ENCODE data around the gene TNNI3K. TPM values are rescaled to one million over a fixed set of nuclear protein-coding genes. Genes with fewer than 3 reads are reported as not detected.

TNNI3K gene
- polyA plus RNA-seq, 1 of the 3 experiments (the other 2 are of a cell fraction), result 0.31 TPM

- Histone ChIP-seq H3F3A (replicated peaks; ENCODE audit: insufficient read depth) (no peaks in the 10 kb centered on the region), H2AFZ (ENCODE audit: low read depth) (no peak overlapping the region), H4K20me1 (ENCODE audit: insufficient read depth) (no peaks in the 10 kb centered on the region), H3K4me3 (ENCODE audit: low read depth in 2 of 2, low read length in 1 of 2) (no peak overlapping the region), H3K36me3 (replicated peaks in 1 of 2; ENCODE audit: control insufficient read depth in 1 of 2, insufficient read depth in 2 of 2, low read length in 1 of 2) (no peaks in the 10 kb centered on the region), H3K4me2 (no peak overlapping the region), H3K9ac (no peak overlapping the region), H3K79me2 (ENCODE audit: insufficient read depth) (no peaks in the 10 kb centered on the region), H3K4me1 (ENCODE audit: control insufficient read depth in 1 of 2, insufficient read depth in 2 of 2, low read depth in 1 of 2, low read length in 1 of 2) (peaks cover 0 to 12% of the 10 kb centered on the region in 2 experiments; a peak in 2 of 4 replicates), H3K9me2 (no peaks in the 10 kb centered on the region), H3K27ac (ENCODE audit: low read depth in 2 of 2, low read length in 1 of 2) (peak overlapping the region in 1 of 2 experiments; percentile 58; a peak in 1 of 4 replicates), H3K27me3 (ENCODE audit: insufficient read depth) (no peaks in the 10 kb centered on the region), H3K9me3 (no peaks in the 10 kb centered on the region)
- DNase-seq, result no peak
- CTCF ChIA-PET, result interaction anchor here (1.2 kb wide), 1 partner anchor 18 kb away, joined by 6 read pairs; no protein-coding TSS in a partner anchor
- 86% methylated on average over 2 of the region's 2 CpGs for WGBS (ENCODE audit: low lambda C conversion rate)
- TF ChIP-seq SIN3A (IDR thresholded peaks at IDR 0.05; ENCODE audit: borderline replicate concordance, low read depth, low read length), result no peak
- TF ChIP-seq, protein P1, sequence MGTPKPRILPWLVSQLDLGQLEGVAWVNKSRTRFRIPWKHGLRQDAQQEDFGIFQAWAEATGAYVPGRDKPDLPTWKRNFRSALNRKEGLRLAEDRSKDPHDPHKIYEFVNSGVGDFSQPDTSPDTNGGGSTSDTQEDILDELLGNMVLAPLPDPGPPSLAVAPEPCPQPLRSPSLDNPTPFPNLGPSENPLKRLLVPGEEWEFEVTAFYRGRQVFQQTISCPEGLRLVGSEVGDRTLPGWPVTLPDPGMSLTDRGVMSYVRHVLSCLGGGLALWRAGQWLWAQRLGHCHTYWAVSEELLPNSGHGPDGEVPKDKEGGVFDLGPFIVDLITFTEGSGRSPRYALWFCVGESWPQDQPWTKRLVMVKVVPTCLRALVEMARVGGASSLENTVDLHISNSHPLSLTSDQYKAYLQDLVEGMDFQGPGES (IDR thresholded peaks at IDR 0.05; ENCODE audit: low read depth, low read length), result no peak
- POLR2A ChIA-PET, result no interaction called here
These were observed 314.7 kb downstream of the TNNI3K start for GRCh38 chr1:74549932-74550331.

GRCh38 chr1:74570797-74571492, 335.8 kb downstream of the TNNI3K start:
- Histone ChIP-seq H4K20me1 (ENCODE audit: insufficient read depth) (no peaks in the 10 kb centered on the region), H3K27me3 (ENCODE audit: insufficient read depth) (no peaks in the 10 kb centered on the region), H3K4me3 (ENCODE audit: low read depth in 2 of 2, low read length in 1 of 2) (no peak overlapping the region), H3K4me1 (ENCODE audit: control insufficient read depth in 1 of 2, insufficient read depth in 2 of 2, low read depth in 1 of 2, low read length in 1 of 2) (peaks cover 0 to 7% of the 10 kb centered on the region in 2 experiments; a peak in 1 of 4 replicates), H3K27ac (ENCODE audit: low read depth in 2 of 2, low read length in 1 of 2) (no peak overlapping the region), H2AFZ (ENCODE audit: low read depth) (no peak overlapping the region), H3K9me2 (no peaks in the 10 kb centered on the region), H3K36me3 (replicated peaks in 1 of 2; ENCODE audit: control insufficient read depth in 1 of 2, insufficient read depth in 2 of 2, low read length in 1 of 2) (no peaks in the 10 kb centered on the region), H3F3A (replicated peaks; ENCODE audit: insufficient read depth) (no peaks in the 10 kb centered on the region), H3K4me2 (no peak overlapping the region), H3K79me2 (ENCODE audit: insufficient read depth) (no peaks in the 10 kb centered on the region), H3K9ac (no peak overlapping the region), H3K9me3 (no peaks in the 10 kb centered on the region)
- TF ChIP-seq, protein P2, sequence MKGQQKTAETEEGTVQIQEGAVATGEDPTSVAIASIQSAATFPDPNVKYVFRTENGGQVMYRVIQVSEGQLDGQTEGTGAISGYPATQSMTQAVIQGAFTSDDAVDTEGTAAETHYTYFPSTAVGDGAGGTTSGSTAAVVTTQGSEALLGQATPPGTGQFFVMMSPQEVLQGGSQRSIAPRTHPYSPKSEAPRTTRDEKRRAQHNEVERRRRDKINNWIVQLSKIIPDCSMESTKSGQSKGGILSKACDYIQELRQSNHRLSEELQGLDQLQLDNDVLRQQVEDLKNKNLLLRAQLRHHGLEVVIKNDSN (IDR thresholded peaks at IDR 0.05; ENCODE audit: borderline replicate concordance, low read depth), result no peak
- TF ChIP-seq SIN3A (IDR thresholded peaks at IDR 0.05; ENCODE audit: borderline replicate concordance, low read depth, low read length) (no peak), USF2 (IDR thresholded peaks at IDR 0.05; ENCODE audit: borderline replicate concordance, low read depth, low read length) (no peak), TCF12 (IDR thresholded peaks at IDR 0.05) (no peak), GATA2 (CRISPR knock-in tag; IDR thresholded peaks at IDR 0.05) (no peak)
- WGBS (ENCODE audit: low lambda C conversion rate), result 52% methylated on average over 14 of the region's 14 CpGs
- ChIA-PET POLR2A (no interaction called here), CTCF (no interaction called here)
- DNase-seq, result peak; percentile 17

GRCh38 chr1:74571493-74571800, 336.3 kb downstream of the TNNI3K start:
- Histone ChIP-seq H3K9me3 (no peaks in the 10 kb centered on the region), H3K9ac (no peak overlapping the region), H4K20me1 (ENCODE audit: insufficient read depth) (no peaks in the 10 kb centered on the region), H3F3A (replicated peaks; ENCODE audit: insufficient read depth) (no peaks in the 10 kb centered on the region), H2AFZ (ENCODE audit: low read depth) (no peak overlapping the region), H3K79me2 (ENCODE audit: insufficient read depth) (no peaks in the 10 kb centered on the region), H3K27me3 (ENCODE audit: insufficient read depth) (no peaks in the 10 kb centered on the region), H3K36me3 (replicated peaks in 1 of 2; ENCODE audit: control insufficient read depth in 1 of 2, insufficient read depth in 2 of 2, low read length in 1 of 2) (no peaks in the 10 kb centered on the region), H3K4me1 (ENCODE audit: control insufficient read depth in 1 of 2, insufficient read depth in 2 of 2, low read depth in 1 of 2, low read length in 1 of 2) (peaks cover 0 to 7% of the 10 kb centered on the region in 2 experiments; a peak in 1 of 4 replicates), H3K4me3 (ENCODE audit: low read depth in 2 of 2, low read length in 1 of 2) (no peak overlapping the region), H3K27ac (ENCODE audit: low read depth in 2 of 2, low read length in 1 of 2) (no peak overlapping the region), H3K9me2 (no peaks in the 10 kb centered on the region), H3K4me2 (no peak overlapping the region)
- WGBS (ENCODE audit: low lambda C conversion rate), result 69% methylated on average over 8 of the region's 8 CpGs
- TF ChIP-seq, protein P1 (IDR thresholded peaks at IDR 0.05; ENCODE audit: low read depth, low read length), result no peak
- TF ChIP-seq YY1 (IDR thresholded peaks at IDR 0.05; ENCODE audit: low read depth), result no peak
- no peak for TF ChIP-seq SIN3A (IDR thresholded peaks at IDR 0.05; ENCODE audit: borderline replicate concordance, low read depth, low read length)
- TF ChIP-seq MXI1 (IDR thresholded peaks at IDR 0.05; ENCODE audit: low read depth, low read length), result no peak
- ChIA-PET CTCF (interaction anchor here (1.4 kb wide), 1 partner anchor 11 kb away, joined by 5 read pairs; no protein-coding TSS in a partner anchor), POLR2A (no interaction called here)
- no peak for DNase-seq

All from SK-N-SH (cell line).